Stimulated activated CD8-positive, alpha-beta memory T cell treated with anti-CD3 and anti-CD28 coated beads, Interleukin-7, amount 100 ng/mL, for 48 hours (primary cell): ENCODE data around the gene RASL11A.
"Not testable (repeated sequence)": the region's sequence is repeated elsewhere in the genome, so short reads cannot be mapped to it uniquely, and the experiment has no call there.

Experiments
- DNase-seq, 2 donors: peaks; one replicate each; pipeline ENCODE4 v3.0.0-alpha.2; 2020; ENCODE audit warnings: low read depth in 1 of 2; ENCODE audit errors: extremely low read depth in 1 of 2

RASL11A gene

GRCh38 chr13:27296496-27296895, 25.9 kb downstream of the RASL11A start:
- no peak for DNase-seq

- no peak for DNase-seq
Measured at GRCh38 chr13:27298849-27299248, 28.2 kb downstream of the RASL11A start.

GRCh38 chr13:27300406-27300805, 29.8 kb downstream of the RASL11A start:
- DNase-seq, result not testable (repeated sequence)

GRCh38 chr13:27300941-27301586, 30.4 kb downstream of the RASL11A start:
- DNase-seq, result no peak

GRCh38 chr13:27302643-27303262, 32.1 kb downstream of the RASL11A start:
- DNase-seq, result no peak

GRCh38 chr13:27304099-27304498, 33.5 kb downstream of the RASL11A start:
- DNase-seq, result no peak

- no peak for DNase-seq
Measured at GRCh38 chr13:27304611-27305010, 34.0 kb downstream of the RASL11A start.

- DNase-seq, result no peak
Measured at GRCh38 chr13:27306364-27306763, 35.7 kb downstream of the RASL11A start.

- no peak for DNase-seq
Measured at GRCh38 chr13:27308941-27309340, 38.3 kb downstream of the RASL11A start.

- no peak for DNase-seq
Measured at GRCh38 chr13:27309401-27309958, 38.9 kb downstream of the RASL11A start.

GRCh38 chr13:27309967-27310598, 39.5 kb downstream of the RASL11A start:
- no peak for DNase-seq

GRCh38 chr13:27310946-27311345, 40.3 kb downstream of the RASL11A start:
- no peak for DNase-seq

- DNase-seq, result no peak
Measured at GRCh38 chr13:27311518-27312210, 41.0 kb downstream of the RASL11A start.

GRCh38 chr13:27313770-27314169, 43.1 kb downstream of the RASL11A start:
- no peak for DNase-seq

- DNase-seq, result no peak
Measured at GRCh38 chr13:27319404-27319803, 48.8 kb downstream of the RASL11A start.

GRCh38 chr13:27321468-27322431, 51.1 kb downstream of the RASL11A start:
- no peak for DNase-seq

- DNase-seq, result not testable (repeated sequence)
Measured at GRCh38 chr13:27322443-27322842, 51.8 kb downstream of the RASL11A start.
